ENCODE data around the gene ARPP21.
A peak's percentile ranks its signal among the peaks of the same experiment; 100 is the strongest.

ARPP21 gene

GRCh38 chr3:35641920-35642527, 2.7 kb downstream of the ARPP21 start:
- DNase-seq: no peak

DNA sequence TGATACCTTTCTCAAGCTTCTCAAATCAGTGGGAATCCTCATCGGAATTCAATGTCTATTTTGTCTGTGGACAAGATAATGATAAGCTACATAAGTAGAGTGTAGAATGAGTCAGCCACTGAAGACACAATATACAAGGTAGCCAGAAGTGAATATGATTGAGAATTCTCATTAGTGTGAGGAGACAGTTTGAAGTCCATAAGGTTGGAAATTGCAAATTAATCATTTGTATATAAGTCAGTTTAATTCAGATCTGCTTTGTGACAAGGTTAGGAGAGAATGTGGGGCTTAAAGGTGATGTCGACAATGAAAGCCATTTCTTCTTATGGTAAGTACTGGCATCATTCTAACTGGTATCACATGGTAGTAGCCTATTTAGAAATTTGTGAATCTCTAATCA, 4.2 kb downstream of the ARPP21 start:
- no peak for DNase-seq

GRCh38 chr3:35644451-35644850, 5.1 kb downstream of the ARPP21 start:
- DNase-seq: no peak

DNA sequence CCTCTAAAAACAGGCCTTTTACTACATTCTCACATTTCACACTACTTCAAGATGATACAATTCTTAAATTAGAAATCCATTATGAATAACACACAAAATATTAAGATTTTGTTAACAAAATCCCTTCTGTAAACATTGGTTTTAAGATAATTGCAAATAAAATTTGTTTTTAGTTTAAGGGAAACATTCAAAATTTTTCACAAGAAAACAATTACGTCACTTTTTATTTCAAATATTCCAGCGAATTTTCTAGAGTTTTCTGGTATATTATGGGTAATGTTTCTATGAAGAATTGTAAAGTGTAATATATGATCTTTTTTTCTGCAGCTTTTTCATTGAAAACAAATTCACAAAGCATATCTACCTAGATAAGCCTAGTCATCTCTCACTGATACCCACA, 5.9 kb downstream of the ARPP21 start:
- DNase-seq: no peak

DNA sequence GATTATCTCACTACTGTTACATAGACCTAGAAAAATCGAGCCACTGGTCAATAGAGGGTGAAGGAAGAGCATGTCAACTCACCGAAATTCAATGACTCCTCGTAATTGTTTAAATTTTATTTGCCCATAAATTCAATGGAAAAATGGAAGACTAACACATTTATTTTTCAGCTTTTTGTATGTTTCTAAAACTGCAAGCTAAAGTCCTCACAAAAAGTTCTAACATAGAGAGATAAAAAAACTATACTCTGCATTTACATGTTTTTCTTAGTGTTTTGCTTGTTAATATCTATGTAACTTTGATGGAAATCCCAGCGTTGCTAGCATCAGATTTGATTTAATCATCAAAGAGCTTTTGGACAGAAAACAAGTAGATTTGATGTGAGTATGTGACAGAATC, 6.8 kb downstream of the ARPP21 start:
- no peak for DNase-seq

DNA sequence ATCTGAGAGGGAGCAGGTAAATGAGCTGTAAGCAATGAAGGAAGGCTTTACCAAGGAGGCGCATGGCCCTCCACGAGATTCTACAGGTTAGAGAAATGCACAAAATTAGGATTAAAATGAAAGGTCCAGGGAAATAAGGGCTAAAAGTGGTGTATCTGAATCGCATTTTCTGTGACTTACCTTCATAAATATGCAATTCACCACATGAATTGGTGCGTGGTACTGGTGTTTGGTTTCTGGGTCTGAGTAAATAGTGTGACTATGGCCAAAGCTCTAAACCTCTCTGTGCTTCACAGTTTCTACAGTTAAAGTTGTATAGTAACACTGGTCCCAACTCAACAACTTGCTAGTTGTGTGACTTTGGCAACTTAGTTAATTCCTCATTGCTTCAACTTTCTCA, 8.1 kb downstream of the ARPP21 start:
- DNase-seq: no peak

- no peak for DNase-seq
These were observed 9.0 kb downstream of the ARPP21 start for GRCh38 chr3:35648347-35648746.

DNA sequence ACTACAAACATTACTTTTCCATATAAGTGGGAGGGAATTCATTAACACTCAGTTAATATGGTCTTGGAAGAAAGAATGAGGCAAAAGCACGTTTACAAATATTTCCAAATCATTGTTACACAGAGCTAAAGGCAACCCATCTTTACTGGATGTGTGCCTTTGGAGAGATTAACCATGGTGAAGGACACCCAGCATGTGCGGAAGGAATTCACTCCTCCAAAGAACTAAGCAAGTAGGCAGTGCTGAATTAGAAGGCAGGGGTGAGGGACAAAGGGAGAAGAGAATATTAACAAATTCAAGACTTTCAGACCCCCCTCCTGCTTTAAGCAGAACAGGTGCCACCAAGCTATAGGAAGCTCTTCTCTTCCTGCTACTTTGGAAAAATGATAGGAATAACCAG, 10.1 kb downstream of the ARPP21 start:
- no peak for DNase-seq

GRCh38 chr3:35651426-35651825, 12.1 kb downstream of the ARPP21 start:
- no peak for DNase-seq

DNA sequence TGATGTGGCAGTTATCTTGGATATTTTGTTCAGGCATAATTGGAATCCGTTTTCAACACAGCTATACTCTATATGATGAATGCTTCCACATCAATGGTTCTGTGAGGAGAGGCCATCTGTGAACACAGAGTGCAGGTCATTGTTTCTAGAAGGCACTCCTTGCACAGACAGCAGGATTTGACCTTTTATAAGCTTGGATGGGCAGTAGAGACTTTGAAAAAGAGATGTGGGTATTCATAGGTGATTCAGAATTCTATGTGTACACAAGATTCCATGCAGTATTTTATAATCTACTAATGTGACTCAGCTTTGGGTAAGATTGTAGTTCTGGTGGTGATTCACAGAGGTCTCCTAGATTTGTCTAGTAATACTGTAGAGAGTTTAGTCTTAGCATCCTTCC, 12.5 kb downstream of the ARPP21 start:
- DNase-seq: no peak

GRCh38 chr3:35653347-35653746, 14.0 kb downstream of the ARPP21 start:
- DNase-seq: no peak

DNA sequence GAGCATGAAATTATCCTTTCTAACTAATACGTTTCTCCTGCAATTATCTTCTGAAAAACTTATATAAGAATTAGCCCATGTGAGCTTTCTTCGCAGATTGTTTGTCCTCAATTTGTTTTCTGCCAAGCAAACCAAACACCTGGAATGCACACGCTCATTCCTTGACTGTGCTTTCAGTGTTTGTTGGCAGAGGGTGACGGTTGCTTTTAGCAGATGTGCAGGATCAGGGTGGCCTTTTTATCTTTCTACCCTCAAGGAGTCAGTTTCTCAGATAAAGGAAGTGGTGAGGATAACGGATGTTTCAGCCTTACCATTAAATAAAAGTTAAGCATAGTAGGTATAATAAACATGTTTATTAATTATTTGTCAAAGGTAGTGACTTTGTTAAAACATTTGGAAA, 15.2 kb downstream of the ARPP21 start:
- no peak for DNase-seq

GRCh38 chr3:35658686-35659085, 19.4 kb downstream of the ARPP21 start:
- DNase-seq: no peak

GRCh38 chr3:35659768-35660167, 20.4 kb downstream of the ARPP21 start:
- DNase-seq: no peak

GRCh38 chr3:35663471-35663870, 24.1 kb downstream of the ARPP21 start:
- no peak for DNase-seq

DNA sequence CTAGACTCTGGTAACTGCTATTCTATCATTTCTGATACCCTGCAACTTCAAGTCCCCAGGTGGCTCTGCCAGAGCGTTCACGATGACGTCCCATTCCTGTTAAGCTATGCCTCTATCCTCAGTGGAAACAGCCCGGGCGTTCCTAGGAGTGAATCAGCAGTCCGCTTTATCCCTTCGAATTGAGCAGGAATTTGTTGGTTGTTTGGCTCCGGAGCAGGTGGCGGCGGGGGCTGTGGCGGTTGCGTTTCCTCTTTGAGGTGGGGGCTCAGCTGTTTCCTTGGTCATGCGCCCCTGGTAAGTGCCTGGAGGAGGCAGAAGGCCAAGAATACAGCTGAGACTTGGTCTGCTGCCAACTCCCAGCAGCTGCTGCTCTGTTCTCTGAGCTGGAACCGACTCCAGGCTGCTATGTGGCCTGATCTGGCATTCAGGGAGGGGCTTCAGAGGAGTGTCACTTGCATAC, 25.2 kb downstream of the ARPP21 start:
- DNase-seq: peak; percentile 85

- DNase-seq: no peak
These were observed 26.2 kb downstream of the ARPP21 start for GRCh38 chr3:35665390-35666055.

DNA sequence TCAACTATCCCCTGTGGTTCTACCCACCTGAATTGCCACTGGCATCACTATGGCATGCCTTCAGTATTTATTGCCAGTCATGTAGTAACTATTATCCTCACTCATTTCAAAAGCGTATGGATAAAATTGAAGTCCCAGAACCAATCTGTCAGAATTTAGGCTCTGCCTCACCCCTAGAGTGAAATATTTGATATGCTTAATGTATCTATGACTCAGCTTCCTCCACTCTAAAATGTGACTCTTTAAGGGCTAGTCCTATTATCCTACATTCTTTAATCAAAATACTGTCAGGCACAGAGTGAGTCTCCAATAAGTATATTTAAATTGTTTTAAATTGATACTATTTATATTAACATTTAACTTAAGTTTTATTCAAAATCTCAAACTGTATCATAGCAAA, 27.6 kb downstream of the ARPP21 start:
- DNase-seq: no peak

DNA sequence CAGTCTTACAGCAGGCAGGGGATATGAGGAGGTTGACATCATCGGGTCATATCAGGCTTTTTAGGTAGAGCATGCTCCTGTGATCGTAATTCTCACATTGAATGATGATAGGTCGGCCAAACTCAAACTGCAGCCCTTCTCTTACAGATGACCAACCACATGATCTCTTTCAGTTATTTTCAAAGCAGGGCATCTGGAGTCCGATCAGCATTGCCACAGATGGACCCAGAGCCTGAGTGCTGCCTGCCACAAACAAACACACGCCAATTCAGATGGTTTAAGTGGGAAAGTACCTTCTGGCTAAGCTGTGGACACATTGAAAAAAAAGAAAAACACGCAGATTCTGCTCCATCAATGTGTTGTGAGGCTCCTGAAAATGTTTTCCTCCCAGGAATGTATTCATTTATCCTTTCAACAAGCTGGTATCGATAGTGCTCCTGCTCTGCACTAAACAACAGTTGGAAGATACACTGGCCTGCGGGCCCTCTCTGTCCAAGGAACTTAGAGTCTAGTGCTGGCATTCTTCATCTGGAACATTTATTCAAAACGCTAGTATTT, 31.2 kb downstream of the ARPP21 start:
- no peak for DNase-seq

GRCh38 chr3:35671483-35671882, 32.2 kb downstream of the ARPP21 start:
- DNase-seq: no peak

DNA sequence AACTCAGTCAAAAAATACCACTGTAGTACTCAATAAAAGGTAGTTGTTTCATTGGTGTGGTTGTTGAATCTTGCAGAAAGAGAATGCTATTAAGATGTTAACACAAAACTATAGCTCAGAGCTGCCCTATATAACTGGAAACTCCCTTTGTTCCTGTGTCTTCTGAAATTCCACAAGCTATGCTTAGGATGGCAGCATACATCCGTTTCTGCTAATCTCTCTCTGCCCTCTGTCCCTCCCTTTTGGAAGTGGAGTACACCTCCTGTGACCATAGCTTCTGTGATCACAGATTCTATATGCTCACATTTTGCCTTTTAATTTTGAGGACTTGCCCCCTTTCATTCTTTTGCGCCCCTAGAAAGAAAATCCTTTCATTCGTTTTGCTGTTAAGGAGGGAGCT, 33.7 kb downstream of the ARPP21 start:
- no peak for DNase-seq

DNA sequence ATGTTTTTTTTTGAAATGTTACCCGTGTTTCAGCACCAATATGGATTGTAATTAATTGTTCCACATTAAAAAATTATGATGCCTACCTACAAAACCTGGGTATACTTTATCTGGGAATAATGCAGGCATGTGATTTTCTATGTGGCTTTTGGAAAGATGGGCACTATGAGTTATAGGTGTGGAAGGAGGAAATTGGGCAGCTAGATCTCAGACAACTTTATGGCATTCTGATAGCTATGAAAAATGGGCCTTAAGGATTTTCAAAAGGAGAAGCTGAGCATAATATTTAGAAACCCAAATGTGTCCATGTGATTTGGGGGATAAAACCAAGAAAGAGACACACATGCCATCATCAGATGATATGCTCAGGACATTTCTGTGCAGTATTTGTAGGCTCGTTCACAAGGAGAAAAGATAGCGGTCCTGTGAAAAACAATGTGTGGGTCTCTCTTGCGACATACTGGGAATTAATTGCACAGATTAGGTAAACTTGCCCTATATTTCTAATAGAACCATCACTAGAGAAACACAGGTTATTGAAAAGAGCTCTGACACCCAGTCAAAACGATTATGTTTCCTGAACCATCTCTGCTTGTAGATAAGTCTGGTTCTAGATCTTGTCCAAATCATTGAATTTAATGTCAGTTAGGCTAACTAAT, 35.3 kb downstream of the ARPP21 start:
- DNase-seq: no peak

DNA sequence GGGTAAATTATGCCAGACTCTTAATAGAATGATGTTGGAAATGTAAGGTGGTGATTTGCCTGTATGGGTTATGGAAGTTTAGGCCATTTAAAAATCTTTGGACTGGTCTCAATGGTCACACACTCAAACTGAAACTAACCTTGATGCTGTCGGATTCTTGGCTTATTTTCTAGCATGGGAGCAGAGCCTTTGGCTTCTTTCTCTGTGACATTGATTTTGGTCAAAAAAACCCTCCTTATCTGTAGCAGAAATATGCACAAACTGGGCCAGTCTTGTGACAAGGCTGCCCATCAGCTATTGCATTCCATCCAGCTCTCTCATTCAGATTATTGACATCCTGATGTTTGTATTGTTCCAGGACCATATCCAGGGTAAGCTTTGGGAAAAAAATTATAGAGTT, 35.9 kb downstream of the ARPP21 start:
- DNase-seq: no peak

GRCh38 chr3:35675621-35676020, 36.3 kb downstream of the ARPP21 start:
- DNase-seq: no peak
